Hypothalamus (tissue), 51 donors: ENCODE results near the gene CCDC68.
"Not testable (repeated sequence)": the region's sequence is repeated elsewhere in the genome, so short reads cannot be mapped to it uniquely, and the experiment has no call there.

Experiments used
- DNase-seq, 51 donors: peaks; one replicate each; lab custom pipeline; 2025; lab: John Stamatoyannopoulos, UW

The CCDC68 gene

GRCh38 chr18:54958704-54959625, at the start of gene CCDC68:
Gene CCDC68 (minus strand): TSS chr18:54959461. CDS start chr18:54942791, 16,670 bp downstream.
- peak in 1 of 51 donors; percentile 1 for DNase-seq

- DNase-seq = no peak
Observed at GRCh38 chr18:55007602-55008001, 48.3 kb upstream of the CCDC68 start.

GRCh38 chr18:55003695-55004094, 44.4 kb upstream of the CCDC68 start:
- DNase-seq = no peak

GRCh38 chr18:55002261-55002660, 43.0 kb upstream of the CCDC68 start:
- DNase-seq = no peak

GRCh38 chr18:55001394-55002024, 42.2 kb upstream of the CCDC68 start:
- DNase-seq = no peak

- no peak for DNase-seq
Observed at GRCh38 chr18:55000529-55000928, 41.3 kb upstream of the CCDC68 start.

GRCh38 chr18:54999016-54999415, 39.8 kb upstream of the CCDC68 start:
- DNase-seq = no peak

- DNase-seq = no peak
Observed at GRCh38 chr18:54995421-54996143, 36.3 kb upstream of the CCDC68 start.

GRCh38 chr18:54991981-54992380, 32.7 kb upstream of the CCDC68 start:
- DNase-seq = no peak

- DNase-seq = no peak
Observed at GRCh38 chr18:54984908-54985307, 25.6 kb upstream of the CCDC68 start.

GRCh38 chr18:54983791-54984190, 24.5 kb upstream of the CCDC68 start:
- no peak for DNase-seq

- peak in 1 of 51 donors; percentile 28 for DNase-seq
Observed at GRCh38 chr18:54983041-54983686, 23.9 kb upstream of the CCDC68 start.

GRCh38 chr18:54981076-54981475, 21.8 kb upstream of the CCDC68 start:
- no peak for DNase-seq

GRCh38 chr18:54975598-54975997, 16.3 kb upstream of the CCDC68 start:
- no peak for DNase-seq

GRCh38 chr18:54973046-54973445, 13.8 kb upstream of the CCDC68 start:
- DNase-seq = no peak

GRCh38 chr18:54968807-54969206, 9.5 kb upstream of the CCDC68 start:
- DNase-seq = no peak

- DNase-seq = not testable (repeated sequence)
Observed at GRCh38 chr18:54968237-54968636, 9.0 kb upstream of the CCDC68 start.

GRCh38 chr18:54967786-54968185, 8.5 kb upstream of the CCDC68 start:
- DNase-seq = no peak

- no peak for DNase-seq
Observed at GRCh38 chr18:54964741-54965140, 5.5 kb upstream of the CCDC68 start.

GRCh38 chr18:54962919-54963645, 3.8 kb upstream of the CCDC68 start:
- DNase-seq = no peak
